Prostate gland (tissue), 2 donors: ENCODE measurements around the gene PCDHB7. TPM values are rescaled to one million over a fixed set of nuclear protein-coding genes. Genes with fewer than 3 reads are reported as not detected.
"Not testable (repeated sequence)": the region's sequence is repeated elsewhere in the genome, so short reads cannot be mapped to it uniquely, and the experiment has no call there.

Experiments
- DNase-seq: peaks from one replicate; pipeline ENCODE4 v3.0.0-alpha.2; 2019; ENCODE audit warnings: low spot score
- H3K27ac ChIP-seq, 2 donors: fragments of 200-600 bp; sonication (generic); 2 replicates each; pipeline ENCODE4 v1.5.1; 2017 to 2019
- H3K27me3 ChIP-seq: fragments of 200-600 bp; sonication (generic); replicated peaks from 2 replicates; pipeline ENCODE4 v1.5.1; 2019; ENCODE audit not compliant: insufficient read depth
- H3K36me3 ChIP-seq, 2 donors: fragments of 200-600 bp; sonication (generic); 1 replicate in 1 of 2; 2 replicates in 1 of 2; pipeline versions ENCODE4 v1.5.1 to v1.8.1; 2017 to 2019
- H3K4me1 ChIP-seq: fragments of 200-600 bp; sonication (generic); replicated peaks from 2 replicates; pipeline ENCODE4 v1.5.1; 2019
- H3K4me3 ChIP-seq, 2 donors: fragments of 200-600 bp; sonication (generic); 2 replicates each; pipeline ENCODE4 v1.5.1; 2017 to 2019
- H3K9me3 ChIP-seq: fragments of 200-600 bp; sonication (generic); 2 replicates; pipeline ENCODE4 v1.5.1; 2017
- POLR2A ChIP-seq: fragments of 450-650 bp; IDR thresholded peaks from one replicate; pipeline ENCODE4 v1.6.1; 2016; ENCODE audit warnings: antibody characterized with exemption, mild to moderate bottlenecking
- POLR2AphosphoS5 ChIP-seq: sonication (generic); formaldehyde crosslinking; IDR thresholded peaks from one replicate; pipeline ENCODE4 v1.6.1; 2017; ENCODE audit warnings: antibody characterized with exemption
- WGBS: methylation state at CpG from one replicate; pipeline ENCODE4 v1.1.5; 2018; 5-methylcytosine and 5-hydroxymethylcytosine counted together
- intact Hi-C: fragments of 100-400 bp; cut with DNase I; formaldehyde crosslinking; loops from one replicate; pipeline ENCODE4 v1.14.2; 2022
- total RNA-seq, 2 donors: library from RNA; depleted of rRNA; stranded (reverse); fragments of >200 nt; gene quantifications; one replicate each; pipeline ENCODE4 v1.1.0, GENCODE V29; 2016
- TF ChIP-seq, protein P1 (sequence below), 4 experiments: fragments of 200-600 bp in 2 of 4; fragments of 450-650 bp in 2 of 4; sonication (generic) in 2 of 4; IDR thresholded peaks; 1 replicate in 3 of 4; 2 replicates in 1 of 4; pipeline ENCODE4 v1.5.1; 2016 to 2019; ENCODE audit warnings: antibody characterized with exemption in 4 of 4, mild to moderate bottlenecking in 2 of 4, moderate library complexity in 2 of 4

Gene PCDHB7
- total RNA-seq, 2 donors from 2014 or later = 1.2 to 1.9 TPM

GRCh38 chr5:141155540-141156374 lies 16.7 kb upstream of the PCDHB7 start:
- no peak overlapping the region for H3K27ac ChIP-seq
- no peaks in the 10 kb centered on the region for H3K4me1 ChIP-seq
- intact Hi-C loops = no loop called here
- no peaks in the 10 kb centered on the region for H3K36me3 ChIP-seq
- TF ChIP-seq, protein P1, sequence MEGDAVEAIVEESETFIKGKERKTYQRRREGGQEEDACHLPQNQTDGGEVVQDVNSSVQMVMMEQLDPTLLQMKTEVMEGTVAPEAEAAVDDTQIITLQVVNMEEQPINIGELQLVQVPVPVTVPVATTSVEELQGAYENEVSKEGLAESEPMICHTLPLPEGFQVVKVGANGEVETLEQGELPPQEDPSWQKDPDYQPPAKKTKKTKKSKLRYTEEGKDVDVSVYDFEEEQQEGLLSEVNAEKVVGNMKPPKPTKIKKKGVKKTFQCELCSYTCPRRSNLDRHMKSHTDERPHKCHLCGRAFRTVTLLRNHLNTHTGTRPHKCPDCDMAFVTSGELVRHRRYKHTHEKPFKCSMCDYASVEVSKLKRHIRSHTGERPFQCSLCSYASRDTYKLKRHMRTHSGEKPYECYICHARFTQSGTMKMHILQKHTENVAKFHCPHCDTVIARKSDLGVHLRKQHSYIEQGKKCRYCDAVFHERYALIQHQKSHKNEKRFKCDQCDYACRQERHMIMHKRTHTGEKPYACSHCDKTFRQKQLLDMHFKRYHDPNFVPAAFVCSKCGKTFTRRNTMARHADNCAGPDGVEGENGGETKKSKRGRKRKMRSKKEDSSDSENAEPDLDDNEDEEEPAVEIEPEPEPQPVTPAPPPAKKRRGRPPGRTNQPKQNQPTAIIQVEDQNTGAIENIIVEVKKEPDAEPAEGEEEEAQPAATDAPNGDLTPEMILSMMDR (IDR thresholded peaks at IDR 0.05) = no peak
- TF ChIP-seq POLR2AphosphoS5 = no peak
- no peak for TF ChIP-seq POLR2A
- H3K4me3 ChIP-seq = no peak overlapping the region
- H3K27me3 ChIP-seq = no peaks in the 10 kb centered on the region
- no peaks in the 10 kb centered on the region for H3K9me3 ChIP-seq
- no peak for DNase-seq
- 31% methylated on average over 21 of the region's 21 CpGs for WGBS

GRCh38 chr5:141157356-141157755 lies 15.1 kb upstream of the PCDHB7 start:
- H3K27me3 ChIP-seq, H3K4me3 ChIP-seq, H3K9me3 ChIP-seq, DNase-seq, H3K4me1 ChIP-seq, H3K36me3 ChIP-seq, H3K27ac ChIP-seq, intact Hi-C loops: not testable (repeated sequence)
- WGBS = 29% methylated on average over 35 of the region's 38 CpGs

DNA sequence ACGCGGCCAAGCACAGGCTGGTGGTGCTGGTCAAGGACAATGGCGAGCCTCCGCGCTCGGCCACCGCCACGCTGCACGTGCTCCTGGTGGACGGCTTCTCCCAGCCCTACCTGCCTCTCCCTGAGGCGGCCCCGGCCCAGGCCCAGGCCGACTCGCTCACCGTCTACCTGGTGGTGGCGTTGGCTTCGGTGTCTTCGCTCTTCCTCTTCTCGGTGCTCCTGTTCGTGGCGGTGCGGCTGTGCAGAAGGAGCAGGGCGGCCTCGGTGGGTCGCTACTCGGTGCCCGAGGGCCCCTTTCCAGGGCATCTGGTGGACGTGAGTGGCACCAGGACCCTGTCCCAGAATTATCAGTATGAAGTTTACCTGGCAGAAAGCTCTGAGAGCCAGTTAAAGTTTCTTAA lies 14.5 kb upstream of the PCDHB7 start:
- H3K9me3 ChIP-seq, H3K4me1 ChIP-seq, H3K36me3 ChIP-seq, H3K27me3 ChIP-seq, H3K4me3 ChIP-seq, H3K27ac ChIP-seq, DNase-seq, intact Hi-C loops: not testable (repeated sequence)
- 26% methylated on average over 22 of the region's 28 CpGs for WGBS

- not testable (repeated sequence) for H3K9me3 ChIP-seq
Observed at GRCh38 chr5:141174291-141175104, 2.1 kb downstream of the PCDHB7 start.

DNA sequence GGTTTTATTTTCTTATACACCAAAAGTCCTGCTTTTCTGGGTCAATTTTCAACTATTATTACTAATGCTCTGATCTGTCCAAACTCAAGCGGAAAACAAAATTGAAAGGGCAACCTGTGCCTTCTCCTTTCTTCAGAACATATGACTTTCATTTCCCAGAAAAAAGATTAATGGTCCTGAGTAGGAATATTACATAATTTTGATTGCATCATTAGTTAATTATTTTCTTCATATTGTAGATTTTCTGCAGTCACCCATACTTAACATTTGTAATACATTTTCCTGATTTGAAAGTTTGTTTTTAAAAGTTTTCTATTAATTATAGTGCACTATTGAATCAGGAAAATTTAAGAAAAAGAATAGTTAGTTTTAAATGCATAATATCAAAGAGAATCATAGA lies 3.5 kb downstream of the PCDHB7 start:
- no peak overlapping the region for H3K27ac ChIP-seq
- no peaks in the 10 kb centered on the region for H3K9me3 ChIP-seq
- no peak for DNase-seq
- TF ChIP-seq, protein P1 (IDR thresholded peaks at IDR 0.05) = no peak
- no peak for TF ChIP-seq POLR2AphosphoS5
- no peak for TF ChIP-seq POLR2A
- 52% methylated on average over 1 of the region's 1 CpG for WGBS
- no peaks in the 10 kb centered on the region for H3K4me1 ChIP-seq
- no peak overlapping the region for H3K4me3 ChIP-seq
- intact Hi-C loops = no loop called here
- H3K27me3 ChIP-seq = peaks cover 6% of the 10 kb centered on the region
- no peaks in the 10 kb centered on the region for H3K36me3 ChIP-seq

More at GRCh38 chr5:141174291-141175104, 2.1 kb downstream of the PCDHB7 start:
- DNase-seq, intact Hi-C loops, H3K36me3 ChIP-seq, H3K4me1 ChIP-seq, H3K27ac ChIP-seq, H3K27me3 ChIP-seq, H3K4me3 ChIP-seq: not testable (repeated sequence)
- 37% methylated on average over 79 of the region's 79 CpGs for WGBS

DNA sequence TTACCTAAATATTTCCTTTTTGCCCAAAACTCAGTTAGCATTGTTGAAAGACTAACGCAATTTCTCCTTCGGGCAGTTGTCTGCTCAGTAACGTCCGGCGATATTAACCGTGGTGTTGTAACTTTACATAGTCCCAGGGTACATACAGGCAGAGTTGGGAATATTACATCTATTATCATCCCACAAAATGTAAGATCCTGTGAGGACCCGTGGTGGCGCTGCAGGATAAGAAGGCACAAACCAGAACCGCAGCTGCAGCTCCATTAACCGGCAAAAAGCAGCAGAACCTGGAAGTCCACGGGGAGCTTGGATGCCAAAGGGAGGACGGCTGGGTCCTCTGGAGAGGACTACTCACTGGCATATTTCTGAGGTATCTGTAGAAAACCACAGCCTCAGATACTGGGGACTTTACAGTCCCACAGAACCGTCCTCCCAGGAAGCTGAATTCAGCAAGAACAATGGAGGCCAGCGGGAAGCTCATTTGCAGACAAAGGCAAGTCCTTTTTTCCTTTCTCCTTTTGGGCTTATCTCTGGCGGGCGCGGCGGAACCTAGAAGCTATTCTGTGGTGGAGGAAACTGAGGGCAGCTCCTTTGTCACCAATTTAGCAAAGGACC lies 5.2 kb downstream of the PCDHB7 start, which contains the start of gene PCDHB8:
PCDHB8 (plus strand) TSS at position 214 of the 615 bp plus-strand sequence; CDS start at position 459, 245 bp downstream.
- H3K4me3 ChIP-seq, H3K4me1 ChIP-seq, DNase-seq, intact Hi-C loops, H3K27ac ChIP-seq, H3K27me3 ChIP-seq, H3K36me3 ChIP-seq, H3K9me3 ChIP-seq: not testable (repeated sequence)
- WGBS = 28% methylated on average over 18 of the region's 18 CpGs

GRCh38 chr5:141179371-141179770 lies 6.9 kb downstream of the PCDHB7 start:
- H3K27ac ChIP-seq, DNase-seq, H3K36me3 ChIP-seq, H3K27me3 ChIP-seq, H3K4me1 ChIP-seq, H3K4me3 ChIP-seq, H3K9me3 ChIP-seq, intact Hi-C loops: not testable (repeated sequence)
- WGBS = 38% methylated on average over 34 of the region's 39 CpGs

GRCh38 chr5:141179876-141180275 lies 7.4 kb downstream of the PCDHB7 start:
- H3K27ac ChIP-seq, H3K4me3 ChIP-seq, H3K4me1 ChIP-seq, DNase-seq, H3K27me3 ChIP-seq, H3K9me3 ChIP-seq, intact Hi-C loops, H3K36me3 ChIP-seq: not testable (repeated sequence)
- 32% methylated on average over 32 of the region's 32 CpGs for WGBS
